Adrenal gland (tissue), 5 donors: ENCODE data around the gene URI1.

ENCODE experiments used
- POLR2A ChIP-seq, 2 donors: fragments of 450-650 bp; IDR thresholded peaks; one replicate each; pipeline ENCODE4 v1.6.1; 2017; ENCODE audit warnings: antibody characterized with exemption in 2 of 2, mild to moderate bottlenecking in 2 of 2, moderate library complexity in 1 of 2
- TF ChIP-seq, protein P1 (sequence below), 6 experiments: fragments of 450-650 bp in 4 of 6; fragments of 200-600 bp in 2 of 6; sonication (generic) in 1 of 6; IDR thresholded peaks; 1 replicate in 5 of 6; 2 replicates in 1 of 6; pipeline versions ENCODE4 v1.5.1 to v1.8.0; 2016 to 2021; ENCODE audit warnings: antibody characterized with exemption in 6 of 6, mild to moderate bottlenecking in 2 of 6, moderate library complexity in 1 of 6
- donor health status: DM: no; HTN: no; CAD: no.

DNA sequence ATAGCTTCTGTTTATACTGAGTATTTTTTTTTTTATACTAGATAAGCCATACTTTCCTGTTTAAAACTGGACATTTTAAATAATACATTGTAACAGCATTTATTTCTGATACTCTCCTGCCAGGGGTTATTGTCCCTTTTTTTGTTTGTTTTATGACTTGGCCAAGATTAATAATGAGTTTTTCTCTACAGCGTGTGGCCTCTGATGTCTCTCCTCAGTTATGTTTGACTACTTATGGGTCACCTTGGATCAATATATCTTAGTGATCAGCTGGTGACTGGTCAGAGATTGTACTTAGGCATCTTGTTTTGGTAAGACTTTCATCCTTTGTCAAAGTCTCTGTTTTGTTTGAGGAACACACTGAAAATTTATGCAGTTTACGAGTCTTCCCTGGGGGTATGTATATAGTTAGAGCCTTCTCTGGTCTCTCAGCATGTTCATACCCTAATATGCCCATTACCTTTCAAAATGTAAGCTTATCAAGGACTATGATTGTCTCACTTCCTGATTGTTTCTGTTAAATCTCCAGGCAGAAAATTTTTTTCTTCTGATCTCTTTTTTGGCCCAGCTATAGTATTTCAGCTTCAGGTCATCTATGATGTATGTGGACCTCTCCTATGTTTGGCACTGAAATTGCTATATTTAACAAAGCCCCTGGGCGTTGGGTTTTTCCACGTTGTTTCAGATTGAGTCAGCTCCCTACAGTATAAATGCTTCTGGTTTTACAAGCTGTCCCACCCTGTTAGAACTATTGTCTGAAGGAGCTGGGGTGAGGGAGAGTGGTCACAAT lies 87.9 kb downstream of the URI1 start:
- TF ChIP-seq, protein P1, sequence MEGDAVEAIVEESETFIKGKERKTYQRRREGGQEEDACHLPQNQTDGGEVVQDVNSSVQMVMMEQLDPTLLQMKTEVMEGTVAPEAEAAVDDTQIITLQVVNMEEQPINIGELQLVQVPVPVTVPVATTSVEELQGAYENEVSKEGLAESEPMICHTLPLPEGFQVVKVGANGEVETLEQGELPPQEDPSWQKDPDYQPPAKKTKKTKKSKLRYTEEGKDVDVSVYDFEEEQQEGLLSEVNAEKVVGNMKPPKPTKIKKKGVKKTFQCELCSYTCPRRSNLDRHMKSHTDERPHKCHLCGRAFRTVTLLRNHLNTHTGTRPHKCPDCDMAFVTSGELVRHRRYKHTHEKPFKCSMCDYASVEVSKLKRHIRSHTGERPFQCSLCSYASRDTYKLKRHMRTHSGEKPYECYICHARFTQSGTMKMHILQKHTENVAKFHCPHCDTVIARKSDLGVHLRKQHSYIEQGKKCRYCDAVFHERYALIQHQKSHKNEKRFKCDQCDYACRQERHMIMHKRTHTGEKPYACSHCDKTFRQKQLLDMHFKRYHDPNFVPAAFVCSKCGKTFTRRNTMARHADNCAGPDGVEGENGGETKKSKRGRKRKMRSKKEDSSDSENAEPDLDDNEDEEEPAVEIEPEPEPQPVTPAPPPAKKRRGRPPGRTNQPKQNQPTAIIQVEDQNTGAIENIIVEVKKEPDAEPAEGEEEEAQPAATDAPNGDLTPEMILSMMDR (IDR thresholded peaks at IDR 0.05) = no peak
- no peak for TF ChIP-seq POLR2A (IDR thresholded peaks at IDR 0.05)
